Endodermal cell (in vitro differentiated cells): ENCODE measurements around the gene BRD8. TPM values are rescaled to one million over a fixed set of nuclear protein-coding genes. Genes with fewer than 3 reads are reported as not detected.
"Not testable (repeated sequence)": the region's sequence is repeated elsewhere in the genome, so short reads cannot be mapped to it uniquely, and the experiment has no call there.

ENCODE experiments used
- DNase-seq: peaks from one replicate; pipeline ENCODE4 v3.0.0-alpha.2; 2017
- H3K27ac ChIP-seq: 2 replicates; pipeline ENCODE4 v1.5.1; 2013; ENCODE audit warnings: mild to moderate bottlenecking, low read depth, low read length, moderate library complexity
- H3K27me3 ChIP-seq: 2 replicates; pipeline ENCODE4 v1.6.1; 2013; ENCODE audit warnings: mild to moderate bottlenecking, low read length, moderate library complexity; ENCODE audit not compliant: insufficient read depth, control insufficient read depth, poor library complexity, severe bottlenecking
- H3K36me3 ChIP-seq: 2 replicates; pipeline ENCODE4 v1.7.0; 2013; ENCODE audit warnings: mild to moderate bottlenecking, low read length, moderate library complexity; ENCODE audit not compliant: control insufficient read depth, insufficient read depth
- H3K4me1 ChIP-seq: one replicate; pipeline ENCODE4 v1.7.0; 2013; ENCODE audit warnings: low read length; ENCODE audit not compliant: control insufficient read depth, insufficient read depth
- H3K4me3 ChIP-seq: 2 replicates; pipeline ENCODE4 v1.5.1; 2013; ENCODE audit warnings: mild to moderate bottlenecking, low read length, moderate library complexity
- H3K9ac ChIP-seq: 2 replicates; pipeline ENCODE4 v1.6.1; 2013; ENCODE audit warnings: mild to moderate bottlenecking, low read length, moderate library complexity; ENCODE audit not compliant: poor library complexity, severe bottlenecking; ENCODE audit errors: extremely low read depth
- H3K9me3 ChIP-seq: 2 replicates; pipeline ENCODE4 v1.6.1; 2013; ENCODE audit warnings: mild to moderate bottlenecking, low read length, moderate library complexity; ENCODE audit not compliant: control insufficient read depth
- H3K27ac Mint-ChIP-seq: 2 replicates; pipeline ENCODE4 v1.8.0; 2020; ENCODE audit warnings: mixed read lengths
- H3K27me3 Mint-ChIP-seq: 2 replicates; pipeline ENCODE4 v1.8.0; 2021; ENCODE audit warnings: mild to moderate bottlenecking, mixed read lengths; ENCODE audit not compliant: insufficient read depth
- H3K36me3 Mint-ChIP-seq: 2 replicates; pipeline ENCODE4 v1.8.0; 2020; ENCODE audit warnings: low read depth, mixed read lengths
- H3K4me1 Mint-ChIP-seq: 2 replicates; pipeline ENCODE4 v1.8.0; 2020; ENCODE audit warnings: mixed read lengths
- H3K4me3 Mint-ChIP-seq: 2 replicates; pipeline ENCODE4 v1.8.0; 2020; ENCODE audit warnings: mild to moderate bottlenecking, moderate library complexity, mixed read lengths
- H3K9me3 Mint-ChIP-seq: 2 replicates; pipeline ENCODE4 v1.8.0; 2020; ENCODE audit warnings: mild to moderate bottlenecking, mixed read lengths
- CTCF ChIP-seq: fragments of 200-600 bp; sonication (generic); conservative IDR thresholded peaks from 2 replicates; pipeline ENCODE4 v1.5.0; 2021; ENCODE audit warnings: antibody characterized with exemption, mild to moderate bottlenecking
- WGBS, 2 experiments: methylation state at CpG; one replicate each; pipeline versions ENCODE4 v1.1.5 to v1.1.7; 2013; ENCODE audit warnings: missing lambda C conversion rate in 2 of 2, mixed read lengths in 1 of 2; ENCODE audit not compliant: insufficient coverage in 1 of 2, insufficient read length in 1 of 2; 5-methylcytosine and 5-hydroxymethylcytosine counted together
- total RNA-seq, 2 donors: library from RNA; stranded (reverse); fragmentation: NEBNext Ultra II Directional in 1 of 2; extraction: Animal tissue kit (Norgen Biotek cat#: 25700) in 1 of 2; gene quantifications; 2 replicates in 1 of 2; 3 replicates in 1 of 2; pipeline ENCODE4 v1.2.1, GENCODE V29; 2021

Gene BRD8
- total RNA-seq, 2 donors from 2014 or later = 120 to 122 TPM

- Mint-ChIP-seq H3K4me1 (no peaks in the 10 kb centered on the region), H3K4me3 (no peak overlapping the region), H3K36me3 (peaks cover 81% of the 10 kb centered on the region), H3K27me3 (no peaks in the 10 kb centered on the region), H3K9me3 (no peaks in the 10 kb centered on the region), H3K27ac (no peak overlapping the region)
- 90 to 100% methylated on average over 2 to 5 of the region's 5 CpGs for WGBS, 2 experiments
- H3K9ac ChIP-seq = no peak overlapping the region
- H3K27ac ChIP-seq = no peak overlapping the region
- H3K36me3 ChIP-seq = peaks cover 78% of the 10 kb centered on the region
- no peak for TF ChIP-seq CTCF
- no peaks in the 10 kb centered on the region for H3K4me1 ChIP-seq
- no peak for DNase-seq
- H3K4me3 ChIP-seq = no peak overlapping the region
- H3K27me3 ChIP-seq = no peaks in the 10 kb centered on the region
- no peaks in the 10 kb centered on the region for H3K9me3 ChIP-seq
Observed at GRCh38 chr5:138159666-138160065, 18.8 kb downstream of the BRD8 start.

- DNase-seq = no peak
- Histone ChIP-seq H3K27me3 (no peaks in the 10 kb centered on the region), H3K9ac (no peak overlapping the region), H3K36me3 (peaks cover 58% of the 10 kb centered on the region), H3K27ac (no peak overlapping the region), H3K4me1 (no peaks in the 10 kb centered on the region), H3K4me3 (no peak overlapping the region), H3K9me3 (no peaks in the 10 kb centered on the region)
- no peak overlapping the region for H3K4me3 Mint-ChIP-seq
- no peak for TF ChIP-seq CTCF
- H3K36me3 Mint-ChIP-seq = peaks cover 61% of the 10 kb centered on the region
- no peak overlapping the region for H3K27ac Mint-ChIP-seq
- no peaks in the 10 kb centered on the region for H3K9me3 Mint-ChIP-seq
- no peaks in the 10 kb centered on the region for H3K27me3 Mint-ChIP-seq
- no peaks in the 10 kb centered on the region for H3K4me1 Mint-ChIP-seq
- 89 to 100% methylated on average over 1 of the region's 1 CpG for WGBS, 2 experiments
Observed at GRCh38 chr5:138157626-138158025, 20.8 kb downstream of the BRD8 start.

DNA sequence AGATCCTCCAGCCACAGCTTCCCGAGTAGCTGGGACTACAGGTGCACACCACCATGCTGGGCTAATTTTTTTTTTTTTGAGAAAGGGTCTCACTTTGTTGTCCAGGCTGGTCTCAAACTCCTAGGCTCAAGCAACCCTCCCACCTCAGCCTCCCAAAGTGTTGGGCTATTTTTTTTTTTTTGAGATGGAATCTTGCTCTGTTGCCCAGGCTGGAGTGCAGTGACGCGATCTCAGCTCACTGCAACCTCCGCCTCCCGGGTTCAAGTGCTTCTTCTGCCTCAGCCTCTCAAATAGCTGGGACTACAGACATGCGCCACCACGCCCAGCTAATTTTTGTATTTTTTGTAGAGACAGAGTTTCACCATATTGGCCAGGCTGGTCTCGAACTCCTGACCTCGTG is 22.5 kb downstream of the BRD8 start:
- H3K36me3 ChIP-seq = peaks cover 45% of the 10 kb centered on the region
- not testable (repeated sequence) for H3K27ac ChIP-seq, H3K27me3 Mint-ChIP-seq, H3K4me3 ChIP-seq, H3K4me1 Mint-ChIP-seq, H3K27ac Mint-ChIP-seq, H3K27me3 ChIP-seq, H3K4me1 ChIP-seq, H3K9ac ChIP-seq, H3K4me3 Mint-ChIP-seq, H3K9me3 ChIP-seq, H3K9me3 Mint-ChIP-seq, DNase-seq
- WGBS, 2 experiments = 91 to 96% methylated on average over 8 to 9 of the region's 9 CpGs
- H3K36me3 Mint-ChIP-seq = peaks cover 49% of the 10 kb centered on the region

DNA sequence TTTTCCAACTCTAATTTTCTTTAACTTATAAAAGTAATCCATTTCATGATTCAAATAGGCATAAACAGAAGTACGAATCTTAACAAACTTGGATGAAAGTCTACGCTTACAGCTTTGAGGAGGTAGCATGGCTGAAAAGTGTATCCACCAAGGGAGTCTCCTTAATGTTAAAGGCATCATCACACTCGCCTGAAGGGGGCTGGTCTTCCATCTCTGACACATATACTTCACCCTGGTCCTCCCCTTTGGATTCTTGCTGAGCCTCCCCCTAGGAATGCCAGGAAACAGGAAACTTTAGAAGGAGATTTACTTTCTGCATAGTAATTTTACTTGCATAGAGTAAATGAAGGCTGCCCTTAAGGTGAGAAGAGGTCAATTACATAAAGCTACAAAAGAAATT is 28.9 kb downstream of the BRD8 start:
- no peaks in the 10 kb centered on the region for H3K4me1 ChIP-seq
- no peaks in the 10 kb centered on the region for H3K36me3 ChIP-seq
- WGBS, 2 experiments = 42 to 100% methylated on average over 1 to 3 of the region's 3 CpGs
- H3K9me3 ChIP-seq = no peaks in the 10 kb centered on the region
- H3K4me3 ChIP-seq = no peak overlapping the region
- H3K27ac ChIP-seq = no peak overlapping the region
- Mint-ChIP-seq H3K27ac (no peak overlapping the region), H3K36me3 (no peaks in the 10 kb centered on the region), H3K4me3 (no peak overlapping the region), H3K27me3 (no peaks in the 10 kb centered on the region), H3K4me1 (no peaks in the 10 kb centered on the region), H3K9me3 (no peaks in the 10 kb centered on the region)
- H3K27me3 ChIP-seq = no peaks in the 10 kb centered on the region
- TF ChIP-seq CTCF = peak; percentile 46
- H3K9ac ChIP-seq = no peak overlapping the region
- peak; percentile 59 for DNase-seq
